K562 (cell line): ENCODE data around the gene HOTAIR. TPM values are rescaled to one million over a fixed set of nuclear protein-coding genes. Genes with fewer than 3 reads are reported as not detected.

Source experiments
- ATF1 ChIP-seq, 2 experiments: fragments of 450-650 bp in 1 of 2; IDR thresholded peaks; 2 replicates each; pipeline ENCODE4 v1.6.1; 2016; ENCODE audit warnings: missing compliant biosample characterization in 1 of 2, missing genetic modification characterization in 1 of 2
- ATF7 ChIP-seq: fragments of 450-650 bp; IDR thresholded peaks from 2 replicates; pipeline ENCODE4 v1.7.1; 2014; ENCODE audit warnings: mild to moderate bottlenecking, moderate library complexity
- CTBP1 ChIP-seq: fragments of 450-650 bp; IDR thresholded peaks from 2 replicates; pipeline ENCODE4 v1.6.1; 2016; ENCODE audit warnings: borderline replicate concordance
- CXXC5 ChIP-seq: fragments of 250-450 bp; sonication (Bioruptor Pico); IDR thresholded peaks from 2 replicates; pipeline ENCODE4 v1.8.0; 2022; ENCODE audit warnings: inconsistent platforms, mild to moderate bottlenecking, moderate library complexity
- KLF1 ChIP-seq: fragments of 450-650 bp; IDR thresholded peaks from 2 replicates; pipeline ENCODE4 v1.6.1; 2016; ENCODE audit warnings: missing genetic modification characterization, missing compliant biosample characterization
- MYC ChIP-seq, 2 experiments: fragments of 250-450 bp in 1 of 2; sonication (Bioruptor Pico) in 1 of 2; IDR thresholded peaks; 2 replicates each; pipeline versions ENCODE4 v1.5.1 to v1.6.1; 2012 to 2021; ENCODE audit warnings: low read depth in 2 of 2, borderline replicate concordance in 1 of 2, improper control_type of control experiment in 1 of 2, low read length in 1 of 2, mild to moderate bottlenecking in 1 of 2, moderate library complexity in 1 of 2
- NBN ChIP-seq: fragments of 450-650 bp; IDR thresholded peaks from 2 replicates; pipeline ENCODE4 v1.6.1; 2016; ENCODE audit warnings: low read depth, mild to moderate bottlenecking
- NEUROD1 ChIP-seq: fragments of 150-350 bp; IDR thresholded peaks from 2 replicates; pipeline ENCODE4 v1.6.1; 2014; ENCODE audit warnings: borderline replicate concordance, low read length, low read depth; ENCODE audit not compliant: partially characterized antibody
- POLR3G ChIP-seq: IDR thresholded peaks from 2 replicates; pipeline ENCODE4 v1.6.1; 2011; ENCODE audit not compliant: insufficient read length, insufficient replicate concordance; ENCODE audit errors: extremely low read depth
- RBFOX2 ChIP-seq: fragments of 200-400 bp; formaldehyde crosslinking; IDR thresholded peaks from 2 replicates; pipeline ENCODE4 v1.6.1; 2017; ENCODE audit warnings: low read depth, mild to moderate bottlenecking, low read length, moderate library complexity
- TEAD2 ChIP-seq: fragments of 450-650 bp; IDR thresholded peaks from 2 replicates; pipeline ENCODE4 v1.6.1; 2016; ENCODE audit warnings: missing genetic modification characterization, control low read depth, missing compliant biosample characterization
- VEZF1 ChIP-seq: fragments of 200-800 bp; sonication (Bioruptor generic); IDR thresholded peaks from 2 replicates; pipeline ENCODE4 v1.6.1; 2017; ENCODE audit warnings: missing genetic modification characterization, missing compliant biosample characterization
- ZBTB1 ChIP-seq: sonication (generic); formaldehyde crosslinking; IDR thresholded peaks from 2 replicates; pipeline ENCODE4 v1.8.1; 2023; ENCODE audit warnings: missing genetic modification reagents, low read depth, mild to moderate bottlenecking, borderline replicate concordance
- ZNF140 ChIP-seq: fragments of 250-450 bp; sonication (Bioruptor Pico); IDR thresholded peaks from 2 replicates; pipeline ENCODE4 v1.8.0; 2021; ENCODE audit warnings: moderate library complexity, mild to moderate bottlenecking, inconsistent platforms
- ZNF174 ChIP-seq: fragments of 250-450 bp; sonication (Bioruptor Pico); IDR thresholded peaks from 2 replicates; pipeline ENCODE4 v1.4.0; 2020; ENCODE audit warnings: mild to moderate bottlenecking
- ZNF766 ChIP-seq: fragments of 200-800 bp; sonication (Bioruptor generic); conservative IDR thresholded peaks from 2 replicates; pipeline ENCODE4 v1.6.1; 2016; ENCODE audit warnings: missing genetic modification characterization, missing compliant biosample characterization
- polyA plus RNA-seq, 8 experiments: library from polyadenylated mRNA; depleted of rRNA in 4 of 8; stranded (reverse) in 5 of 8; unstranded in 3 of 8; fragments of >200 nt; fragmentation: Nextera tagmentation in 2 of 8; fragmentation: Illumina TruSeq in 1 of 8; extraction: Ambion mirVana in 2 of 8; extraction: Trizol in 1 of 8; gene quantifications; 2 replicates each; pipeline versions ENCODE4 v1.2.1 to v1.2.3, GENCODE V29; 2011 to 2014; ENCODE audit warnings: inconsistent platforms in 1 of 8, missing spikeins in 1 of 8
- total RNA-seq, 7 experiments: library from RNA; depleted of rRNA in 6 of 7; stranded (reverse); fragments of >200 nt in 6 of 7; fragmentation: Illumina TruSeq in 2 of 7; extraction: Trizol in 2 of 7; gene quantifications; 2 replicates each; pipeline versions ENCODE4 v1.2.1 to v1.2.3, GENCODE V29; 2011 to 2021; ENCODE audit warnings: low replicate concordance in 1 of 7
- TF ChIP-seq, protein P1 (sequence below): fragments of 450-650 bp; IDR thresholded peaks from 2 replicates; pipeline ENCODE4 v1.6.1; 2018; ENCODE audit warnings: mild to moderate bottlenecking, low read depth; ENCODE audit not compliant: partially characterized antibody
- TF ChIP-seq, protein P2 (sequence below), 2 experiments: fragments of 450-650 bp in 1 of 2; sonication (generic) in 1 of 2; formaldehyde crosslinking; conservative IDR thresholded peaks; 2 replicates each; pipeline versions ENCODE4 v1.4.0 to v1.8.1; 2020 to 2022; ENCODE audit warnings: mild to moderate bottlenecking in 1 of 2, missing genetic modification reagents in 1 of 2
- TF ChIP-seq, protein P3 (sequence below): IDR thresholded peaks from 2 replicates; pipeline ENCODE4 v1.6.1; 2014; ENCODE audit warnings: antibody characterized with exemption
- TF ChIP-seq, protein P4 (sequence below): fragments of 450-650 bp; IDR thresholded peaks from 2 replicates; pipeline ENCODE4 v1.6.1; 2016

The HOTAIR gene
- total and polyA plus RNA-seq, 9 of the 15 experiments (the other 6 are each of a cell fraction or from before 2014, with no cell fraction given), result 0.04 TPM; not detected in 8

- TF ChIP-seq, protein P1, sequence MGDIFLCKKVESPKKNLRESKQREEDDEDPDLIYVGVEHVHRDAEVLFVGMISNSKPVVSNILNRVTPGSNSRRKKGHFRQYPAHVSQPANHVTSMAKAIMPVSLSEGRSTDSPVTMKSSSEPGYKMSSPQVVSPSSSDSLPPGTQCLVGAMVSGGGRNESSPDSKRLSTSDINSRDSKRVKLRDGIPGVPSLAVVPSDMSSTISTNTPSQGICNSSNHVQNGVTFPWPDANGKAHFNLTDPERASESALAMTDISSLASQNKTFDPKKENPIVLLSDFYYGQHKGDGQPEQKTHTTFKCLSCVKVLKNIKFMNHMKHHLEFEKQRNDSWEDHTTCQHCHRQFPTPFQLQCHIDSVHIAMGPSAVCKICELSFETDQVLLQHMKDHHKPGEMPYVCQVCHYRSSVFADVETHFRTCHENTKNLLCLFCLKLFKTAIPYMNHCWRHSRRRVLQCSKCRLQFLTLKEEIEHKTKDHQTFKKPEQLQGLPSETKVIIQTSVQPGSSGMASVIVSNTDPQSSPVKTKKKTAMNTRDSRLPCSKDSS, result no peak
- TF ChIP-seq ZNF174 (CRISPR knock-in tag) (no peak), MYC (IDR thresholded peaks at IDR 0.05; ENCODE audit: low read depth, low read length) (0 out of 2 replicates have a peak, but pooled peaks have one; percentile 13), MYC (CRISPR knock-in tag; IDR thresholded peaks at IDR 0.05; ENCODE audit: borderline replicate concordance, low read depth) (no peak), VEZF1 (CRISPR knock-in tag) (peak; percentile 83), TEAD2 (tag) (no peak), ZNF766 (CRISPR knock-in tag) (no peak), CTBP1 (peak; percentile 95), KLF1 (tag) (no peak), ZNF140 (CRISPR knock-in tag) (no peak), ATF1 (CRISPR knock-in tag; IDR thresholded peaks at IDR 0.05) (no peak), ATF1 (tag; IDR thresholded peaks at IDR 0.05) (peak; percentile 42; the same call in 1 of the 2 replicates), ZBTB1 (CRISPR knock-in tag) (no peak), NEUROD1 (no peak), NBN (no peak), POLR3G (no peak), RBFOX2 (peak; percentile 30; the same call in 1 of the 2 replicates), CXXC5 (CRISPR knock-in tag) (peak; percentile 47; the same call in 1 of the 2 replicates), ATF7 (peak; percentile 50)
- TF ChIP-seq, protein P2, sequence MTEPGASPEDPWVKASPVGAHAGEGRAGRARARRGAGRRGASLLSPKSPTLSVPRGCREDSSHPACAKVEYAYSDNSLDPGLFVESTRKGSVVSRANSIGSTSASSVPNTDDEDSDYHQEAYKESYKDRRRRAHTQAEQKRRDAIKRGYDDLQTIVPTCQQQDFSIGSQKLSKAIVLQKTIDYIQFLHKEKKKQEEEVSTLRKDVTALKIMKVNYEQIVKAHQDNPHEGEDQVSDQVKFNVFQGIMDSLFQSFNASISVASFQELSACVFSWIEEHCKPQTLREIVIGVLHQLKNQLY (CRISPR knock-in tag; conservative IDR thresholded peaks at IDR 0.05), result no peak
- TF ChIP-seq, protein P3, sequence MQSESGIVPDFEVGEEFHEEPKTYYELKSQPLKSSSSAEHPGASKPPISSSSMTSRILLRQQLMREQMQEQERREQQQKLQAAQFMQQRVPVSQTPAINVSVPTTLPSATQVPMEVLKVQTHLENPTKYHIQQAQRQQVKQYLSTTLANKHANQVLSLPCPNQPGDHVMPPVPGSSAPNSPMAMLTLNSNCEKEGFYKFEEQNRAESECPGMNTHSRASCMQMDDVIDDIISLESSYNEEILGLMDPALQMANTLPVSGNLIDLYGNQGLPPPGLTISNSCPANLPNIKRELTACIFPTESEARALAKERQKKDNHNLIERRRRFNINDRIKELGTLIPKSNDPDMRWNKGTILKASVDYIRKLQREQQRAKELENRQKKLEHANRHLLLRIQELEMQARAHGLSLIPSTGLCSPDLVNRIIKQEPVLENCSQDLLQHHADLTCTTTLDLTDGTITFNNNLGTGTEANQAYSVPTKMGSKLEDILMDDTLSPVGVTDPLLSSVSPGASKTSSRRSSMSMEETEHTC, result no peak
- TF ChIP-seq, protein P4, sequence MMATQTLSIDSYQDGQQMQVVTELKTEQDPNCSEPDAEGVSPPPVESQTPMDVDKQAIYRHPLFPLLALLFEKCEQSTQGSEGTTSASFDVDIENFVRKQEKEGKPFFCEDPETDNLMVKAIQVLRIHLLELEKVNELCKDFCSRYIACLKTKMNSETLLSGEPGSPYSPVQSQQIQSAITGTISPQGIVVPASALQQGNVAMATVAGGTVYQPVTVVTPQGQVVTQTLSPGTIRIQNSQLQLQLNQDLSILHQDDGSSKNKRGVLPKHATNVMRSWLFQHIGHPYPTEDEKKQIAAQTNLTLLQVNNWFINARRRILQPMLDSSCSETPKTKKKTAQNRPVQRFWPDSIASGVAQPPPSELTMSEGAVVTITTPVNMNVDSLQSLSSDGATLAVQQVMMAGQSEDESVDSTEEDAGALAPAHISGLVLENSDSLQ, result no peak
Observed at GRCh38 chr12:53949631-53950436, 24.9 kb downstream of the HOTAIR start (continued).
